Smooth muscle cell (in vitro differentiated cells): ENCODE results near the gene WDR18. TPM values are rescaled to one million over a fixed set of nuclear protein-coding genes. Genes with fewer than 3 reads are reported as not detected.

Experiments
- DNase-seq: peaks from one replicate; lab custom pipeline; 2025; ENCODE audit not compliant: unreplicated experiment; lab: John Stamatoyannopoulos, UW
- H2AFZ ChIP-seq: fragments of 200-600 bp; sonication (generic); 2 replicates; pipeline ENCODE4 v1.6.0; 2016; ENCODE audit warnings: antibody characterized with exemption, low read depth, mild to moderate bottlenecking
- H3F3A ChIP-seq: fragments of 200-600 bp; sonication (generic); 2 replicates; pipeline ENCODE4 v1.6.0; 2017; ENCODE audit warnings: antibody characterized with exemption, low read depth
- H3K27ac ChIP-seq: fragments of 200-600 bp; sonication (generic); 2 replicates; pipeline ENCODE4 v1.5.1; 2016; ENCODE audit warnings: low read depth, mild to moderate bottlenecking
- H3K27me3 ChIP-seq: fragments of 200-600 bp; sonication (generic); 2 replicates; pipeline ENCODE4 v1.6.1; 2016; ENCODE audit warnings: low read depth, mild to moderate bottlenecking
- H3K36me3 ChIP-seq: fragments of 200-600 bp; sonication (generic); 2 replicates; pipeline ENCODE4 v1.5.1; 2016; ENCODE audit warnings: low read depth
- H3K4me1 ChIP-seq: fragments of 200-600 bp; sonication (generic); 2 replicates; pipeline ENCODE4 v1.5.1; 2016; ENCODE audit warnings: low read depth
- H3K4me2 ChIP-seq: fragments of 200-600 bp; sonication (generic); 2 replicates; pipeline ENCODE4 v1.6.0; 2016; ENCODE audit warnings: mild to moderate bottlenecking
- H3K4me3 ChIP-seq: fragments of 200-600 bp; sonication (generic); 2 replicates; pipeline ENCODE4 v1.5.1; 2016; ENCODE audit warnings: mild to moderate bottlenecking
- H3K79me2 ChIP-seq: fragments of 200-600 bp; sonication (generic); 2 replicates; pipeline ENCODE4 v1.6.0; 2016; ENCODE audit warnings: low read depth, mild to moderate bottlenecking
- H3K9ac ChIP-seq: fragments of 200-600 bp; sonication (generic); 2 replicates; pipeline ENCODE4 v1.6.0; 2016; ENCODE audit warnings: low read depth
- H3K9me3 ChIP-seq: fragments of 200-600 bp; sonication (generic); replicated peaks from 2 replicates; pipeline ENCODE4 v1.5.1; 2016; ENCODE audit warnings: low read depth
- H4K20me1 ChIP-seq: fragments of 200-600 bp; sonication (generic); 2 replicates; pipeline ENCODE4 v1.6.0; 2016; ENCODE audit warnings: low read depth
- CTCF ChIP-seq: fragments of 200-600 bp; sonication (generic); IDR thresholded peaks from 2 replicates; pipeline ENCODE4 v1.5.1; 2017; ENCODE audit warnings: borderline replicate concordance, mild to moderate bottlenecking, antibody characterized with exemption; ENCODE audit not compliant: insufficient read depth, poor library complexity, severe bottlenecking
- WGBS: methylation state at CpG from one replicate; pipeline ENCODE4 v1.1.7; 2016; ENCODE audit warnings: low lambda C conversion rate; 5-methylcytosine and 5-hydroxymethylcytosine counted together
- polyA plus RNA-seq: library from polyadenylated mRNA; unstranded; fragments of >200 nt; fragmentation: Nextera tagmentation; extraction: Ambion mirVana; gene quantifications from 2 replicates; pipeline ENCODE4 v1.2.1, GENCODE V29; 2016
- total RNA-seq: library from RNA; depleted of rRNA; stranded (reverse); fragments of >200 nt; gene quantifications from 2 replicates; pipeline ENCODE4 v1.2.3, GENCODE V29; 2014

The WDR18 gene
- total and polyA plus RNA-seq, 2 experiments from 2014 or later, result 69.4 to 160 TPM

- Histone ChIP-seq H3K4me3 (no peak overlapping the region), H2AFZ (no peak overlapping the region), H3K9ac (no peak overlapping the region), H3K36me3 (no peaks in the 10 kb centered on the region), H3K27ac (no peak overlapping the region), H3K9me3 (no peaks in the 10 kb centered on the region), H3K27me3 (no peaks in the 10 kb centered on the region), H3K79me2 (peaks cover 40% of the 10 kb centered on the region), H4K20me1 (peaks cover 45% of the 10 kb centered on the region), H3K4me1 (peaks cover 7% of the 10 kb centered on the region), H3F3A (no peaks in the 10 kb centered on the region), H3K4me2 (no peak overlapping the region)
- no peak for TF ChIP-seq CTCF
- DNase-seq, result no peak
- WGBS, result 96% methylated on average over 20 of the region's 36 CpGs
Observed at GRCh38 chr19:1011831-1012333, 27.7 kb downstream of the WDR18 start.

DNA sequence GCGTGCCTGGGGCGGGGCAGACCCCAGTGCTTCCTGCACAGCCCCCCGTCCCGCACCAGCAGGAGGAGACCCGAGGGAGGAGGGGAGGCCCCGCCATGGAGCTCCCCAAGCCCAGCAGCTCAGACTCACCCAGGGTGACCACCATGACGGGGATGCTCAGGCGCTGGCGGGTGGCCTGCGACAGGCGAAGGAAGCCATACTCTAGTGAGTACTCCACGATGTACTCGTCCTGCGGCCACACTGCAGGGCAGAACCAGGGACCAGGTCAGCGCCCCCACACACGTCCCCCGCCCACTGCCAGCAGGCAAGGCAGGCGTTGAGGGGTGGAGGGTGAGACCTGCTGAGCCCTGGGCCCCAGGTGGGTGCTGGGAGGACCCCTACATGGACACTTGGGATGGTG, 28.2 kb downstream of the WDR18 start:
- no peak for DNase-seq
- Histone ChIP-seq H3F3A (no peaks in the 10 kb centered on the region), H3K4me1 (peaks cover 11% of the 10 kb centered on the region), H2AFZ (no peak overlapping the region), H3K27me3 (no peaks in the 10 kb centered on the region), H3K27ac (no peak overlapping the region), H4K20me1 (peaks cover 50% of the 10 kb centered on the region), H3K36me3 (no peaks in the 10 kb centered on the region), H3K9ac (no peak overlapping the region), H3K4me2 (no peak overlapping the region), H3K4me3 (no peak overlapping the region), H3K9me3 (no peaks in the 10 kb centered on the region), H3K79me2 (peaks cover 44% of the 10 kb centered on the region)
- TF ChIP-seq CTCF, result no peak
- 98% methylated on average over 17 of the region's 18 CpGs for WGBS

DNA sequence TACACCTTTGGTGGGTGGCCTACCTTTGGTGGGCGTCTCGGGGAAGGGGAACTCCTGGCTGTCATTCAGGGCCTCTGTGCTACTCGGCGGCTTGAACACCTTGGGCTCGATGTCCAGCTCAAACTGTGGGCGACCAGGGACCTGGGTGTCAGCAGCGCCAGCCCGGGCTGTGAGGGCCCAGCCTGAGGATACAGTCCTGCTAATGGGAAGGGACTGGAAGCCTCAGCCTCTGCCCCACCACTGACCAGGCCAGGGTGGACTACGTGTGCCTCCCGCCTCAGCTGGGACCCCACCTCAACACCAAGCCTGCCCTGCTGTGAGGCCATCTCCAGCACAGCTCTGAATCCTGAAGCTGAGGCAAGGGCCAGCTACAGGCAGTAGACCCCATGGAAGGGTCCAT, 29.1 kb downstream of the WDR18 start:
- Histone ChIP-seq H3K9me3 (no peaks in the 10 kb centered on the region), H3K27me3 (no peaks in the 10 kb centered on the region), H3K9ac (no peak overlapping the region), H3F3A (no peaks in the 10 kb centered on the region), H3K4me1 (peaks cover 16% of the 10 kb centered on the region), H3K79me2 (peaks cover 52% of the 10 kb centered on the region), H4K20me1 (peaks cover 59% of the 10 kb centered on the region), H3K4me3 (no peak overlapping the region), H3K36me3 (no peaks in the 10 kb centered on the region), H2AFZ (no peak overlapping the region), H3K27ac (no peak overlapping the region), H3K4me2 (no peak overlapping the region)
- WGBS, result 95% methylated on average over 10 of the region's 10 CpGs
- no peak for TF ChIP-seq CTCF
- DNase-seq, result no peak

DNA sequence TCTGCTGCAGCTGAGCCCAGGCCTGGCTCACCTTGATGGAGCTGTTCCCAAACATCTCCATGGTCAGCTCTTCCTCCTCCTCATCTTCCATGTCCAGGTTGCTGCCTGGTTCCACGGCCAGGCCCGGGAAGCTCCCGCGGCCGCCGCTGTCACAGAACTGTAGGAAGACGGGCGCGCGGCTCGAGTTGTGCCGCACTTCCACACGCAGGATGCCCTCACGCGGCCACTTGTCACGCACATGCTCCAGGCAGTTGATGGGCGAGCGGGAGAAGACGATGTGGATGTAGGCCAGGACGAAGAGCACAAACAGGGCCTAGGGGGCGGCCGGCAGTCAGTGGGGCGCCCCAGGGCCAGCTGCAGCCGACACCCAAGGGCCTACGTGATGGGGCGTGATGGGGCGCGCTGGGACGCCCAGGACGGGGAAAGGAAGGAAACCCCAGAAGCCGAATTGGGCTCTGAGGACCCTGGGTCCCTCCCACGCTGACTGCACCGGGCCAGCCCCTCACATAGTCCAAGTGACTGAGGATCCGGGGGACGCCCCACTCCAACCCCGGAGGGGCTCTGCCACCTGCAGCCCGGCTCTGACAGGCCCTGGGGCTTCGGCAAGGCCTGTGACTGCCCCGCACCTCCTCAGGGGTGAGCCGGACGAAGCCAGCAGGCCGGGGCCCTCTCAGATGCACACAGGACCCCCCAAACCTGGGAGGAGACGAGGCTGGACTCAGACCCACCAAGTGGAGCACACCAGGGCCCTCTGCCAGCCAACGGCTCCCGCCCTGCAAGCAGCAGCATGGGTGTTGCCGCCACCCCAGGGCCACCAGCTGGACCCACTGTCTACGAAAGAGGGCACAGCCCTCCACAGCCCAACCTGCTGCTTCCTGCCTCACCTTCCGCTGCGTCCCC, 30.3 kb downstream of the WDR18 start:
- Histone ChIP-seq H3K9ac (no peak overlapping the region), H3K4me3 (no peak overlapping the region), H4K20me1 (peaks cover 70% of the 10 kb centered on the region), H3K36me3 (no peaks in the 10 kb centered on the region), H3K4me1 (peaks cover 21% of the 10 kb centered on the region), H3F3A (no peaks in the 10 kb centered on the region), H3K4me2 (no peak overlapping the region), H3K79me2 (peaks cover 64% of the 10 kb centered on the region), H2AFZ (no peak overlapping the region), H3K27ac (no peak overlapping the region), H3K9me3 (no peaks in the 10 kb centered on the region), H3K27me3 (no peaks in the 10 kb centered on the region)
- DNase-seq, result no peak
- no peak for TF ChIP-seq CTCF
- 96% methylated on average over 47 of the region's 49 CpGs for WGBS
